HepG2 (cell line): ENCODE data around the gene KRTAP5-6. TPM values are rescaled to one million over a fixed set of nuclear protein-coding genes. Genes with fewer than 3 reads are reported as not detected.

Experiments used
- ATAC-seq: fragments of 200-7000 bp; cut with Tn5 transposase; 3 replicates; pipeline ENCODE4 v1.9.1; 2020; ENCODE audit warnings: mild to moderate bottlenecking, moderate library complexity
- BruUV-seq: library from RNA; stranded (reverse); fragments of 400-500 nt; replicated peaks from 2 replicates; lab custom pipeline; 2021; lab: Mats Ljungman, UMichigan
- CTCF ChIA-PET: fragments of 300-600 bp; formaldehyde crosslinking; extraction: SDS; loops from one replicate; lab custom pipeline; 2021; ENCODE audit warnings: low total read pairs, inconsistent platforms, low intra/inter-chr PET ratio; lab: Yijun Ruan, JAX
- POLR2A ChIA-PET: fragments of 350-600 bp; sonication (Branson Sonifier 250); formaldehyde crosslinking; loops from one replicate; lab custom pipeline; 2020; ENCODE audit warnings: antibody characterized with exemption, inconsistent platforms; lab: Yijun Ruan, JAX
- DNase-seq: peaks from one replicate; pipeline ENCODE4 v3.0.0-alpha.2; 2015; ENCODE audit warnings: low spot score
- FAIRE-seq: peaks from 3 replicates; lab custom pipeline; 2011; peaks lifted over from hg19 to GRCh38; lab: Jason Lieb, UNC
- H2AFZ ChIP-seq: one replicate; pipeline ENCODE4 v1.6.1; 2011; ENCODE audit warnings: low read length, inconsistent platforms
- H3K27ac ChIP-seq: fragments of 300-600 bp; 3 replicates; pipeline ENCODE4 v1.8.0; 2011; ENCODE audit warnings: mixed run types, mild to moderate bottlenecking, mixed read lengths, low read length, inconsistent platforms; ENCODE audit not compliant: insufficient read depth; ENCODE audit errors: extremely low read length
- H3K27me3 ChIP-seq, 2 experiments: fragments of 200-600 bp in 1 of 2; 2 replicates in 1 of 2; 3 replicates in 1 of 2; pipeline versions ENCODE4 v1.6.0 to v1.8.0; 2011; ENCODE audit warnings: low read length in 2 of 2, mild to moderate bottlenecking in 2 of 2, moderate library complexity in 2 of 2, inconsistent platforms in 1 of 2; ENCODE audit not compliant: insufficient read depth in 2 of 2, control insufficient read depth in 1 of 2
- H3K36me3 ChIP-seq, 2 experiments: fragments of 200-600 bp in 1 of 2; replicated peaks in 1 of 2; 2 replicates in 1 of 2; 3 replicates in 1 of 2; pipeline versions ENCODE4 v1.5.1 to v1.8.0; 2011; ENCODE audit warnings: low read length in 2 of 2, inconsistent platforms in 1 of 2; ENCODE audit not compliant: insufficient read depth in 2 of 2, control insufficient read depth in 1 of 2
- H3K4me1 ChIP-seq: 2 replicates; pipeline ENCODE4 v1.5.1; 2012; ENCODE audit warnings: low read length, inconsistent platforms; ENCODE audit not compliant: insufficient read depth
- H3K4me2 ChIP-seq: 2 replicates; pipeline ENCODE4 v1.6.0; 2011; ENCODE audit warnings: low read depth, low read length, inconsistent platforms
- H3K4me3 ChIP-seq, 3 experiments: fragments of 200-600 bp in 1 of 3; sonication (generic), shearing (Covaris generic) in 1 of 3; replicated peaks in 1 of 3; 2 replicates each; pipeline ENCODE4 v1.5.1; 2011 to 2016; ENCODE audit warnings: low read length in 3 of 3, inconsistent platforms in 2 of 3, low read depth in 2 of 3, mild to moderate bottlenecking in 2 of 3, control low read depth in 1 of 3, mixed read lengths in 1 of 3; ENCODE audit not compliant: insufficient read depth in 1 of 3
- H3K79me2 ChIP-seq: one replicate; pipeline ENCODE4 v1.6.1; 2011; ENCODE audit warnings: low read length, inconsistent platforms; ENCODE audit not compliant: insufficient read depth
- H3K9ac ChIP-seq: 2 replicates; pipeline ENCODE4 v1.6.0; 2011; ENCODE audit warnings: mild to moderate bottlenecking, low read depth, low read length, inconsistent platforms; ENCODE audit not compliant: insufficient read depth
- H3K9me3 ChIP-seq: 2 replicates; pipeline ENCODE4 v1.5.1; 2012; ENCODE audit warnings: mild to moderate bottlenecking, low read length
- H4K20me1 ChIP-seq: 2 replicates; pipeline ENCODE4 v1.6.0; 2011; ENCODE audit warnings: inconsistent platforms, mild to moderate bottlenecking, low read length, moderate library complexity; ENCODE audit not compliant: insufficient read depth
- CENPX ChIP-seq: sonication (generic); formaldehyde crosslinking; IDR thresholded peaks from 2 replicates; pipeline ENCODE4 v1.9.0; 2021; ENCODE audit warnings: mild to moderate bottlenecking, missing genetic modification reagents, moderate library complexity
- CHD2 ChIP-seq: IDR thresholded peaks from 2 replicates; pipeline ENCODE4 v1.6.1; 2011; ENCODE audit warnings: low read depth, low read length, improper control_type of control experiment
- CREM ChIP-seq, 2 experiments: sonication (generic) in 1 of 2; formaldehyde crosslinking in 1 of 2; IDR thresholded peaks; 2 replicates each; pipeline versions ENCODE4 v1.4.0 to v1.6.1; 2016 to 2020; ENCODE audit warnings: antibody characterized with exemption in 1 of 2, mild to moderate bottlenecking in 1 of 2, missing genetic modification reagents in 1 of 2
- DR1 ChIP-seq: sonication (generic); formaldehyde crosslinking; IDR thresholded peaks from 2 replicates; pipeline ENCODE4 v1.8.0; 2021; ENCODE audit warnings: mild to moderate bottlenecking, missing genetic modification reagents, inconsistent platforms
- FOXK1 ChIP-seq: sonication (generic); formaldehyde crosslinking; IDR thresholded peaks from 2 replicates; pipeline ENCODE4 v1.4.0; 2020; ENCODE audit warnings: low read depth, missing genetic modification reagents, borderline replicate concordance
- FOXO1 ChIP-seq: sonication (generic); formaldehyde crosslinking; IDR thresholded peaks from 2 replicates; pipeline ENCODE4 v1.4.0; 2020; ENCODE audit warnings: missing genetic modification reagents
- GTF3A ChIP-seq: sonication (generic); formaldehyde crosslinking; conservative IDR thresholded peaks from 2 replicates; pipeline ENCODE4 v1.4.0; 2020; ENCODE audit warnings: mild to moderate bottlenecking, missing genetic modification reagents
- NFE2L1 ChIP-seq: sonication (generic); formaldehyde crosslinking; IDR thresholded peaks from 2 replicates; pipeline ENCODE4 v1.4.0; 2020; ENCODE audit warnings: missing genetic modification reagents, mild to moderate bottlenecking, borderline replicate concordance
- SIX4 ChIP-seq: sonication (generic); formaldehyde crosslinking; IDR thresholded peaks from 2 replicates; pipeline ENCODE4 v1.4.0; 2020; ENCODE audit warnings: missing genetic modification reagents
- ZFP82 ChIP-seq: sonication (generic); formaldehyde crosslinking; IDR thresholded peaks from 2 replicates; pipeline ENCODE4 v1.5.1; 2020; ENCODE audit warnings: mild to moderate bottlenecking, missing genetic modification reagents, borderline replicate concordance
- ZNF615 ChIP-seq: sonication (generic); formaldehyde crosslinking; IDR thresholded peaks from 2 replicates; pipeline ENCODE4 v1.5.0; 2020; ENCODE audit warnings: mild to moderate bottlenecking, missing genetic modification reagents, borderline replicate concordance
- ZSCAN31 ChIP-seq: sonication (generic); formaldehyde crosslinking; IDR thresholded peaks from 2 replicates; pipeline ENCODE4 v1.5.0; 2020; ENCODE audit warnings: low read depth, mild to moderate bottlenecking, missing genetic modification reagents
- WGBS: methylation state at CpG from one replicate; pipeline ENCODE4 v1.1.6; 2017; ENCODE audit warnings: low lambda C conversion rate; 5-methylcytosine and 5-hydroxymethylcytosine counted together
- in situ Hi-C: cut with HindIII; loops from 2 replicates; pipeline ENCODE4 v1.10.0; 2017; ENCODE audit warnings: low pct_unique_long_range_greater_than_20kb; ENCODE audit not compliant: extremely low pct_ligation_motif_present
- intact Hi-C: fragments of 100-400 bp; cut with micrococcal nuclease; formaldehyde crosslinking; loops from one replicate; pipeline ENCODE4 v1.10.0; 2022; ENCODE audit not compliant: unreplicated experiment
- polyA plus RNA-seq, 8 experiments: library from polyadenylated mRNA; depleted of rRNA in 3 of 8; stranded (reverse) in 7 of 8; unstranded in 1 of 8; fragments of >200 nt; fragmentation: Illumina TruSeq in 4 of 8; extraction: Trizol in 4 of 8; gene quantifications; 2 replicates each; pipeline versions ENCODE4 v1.2.1 to v1.2.3, GENCODE V29; 2011 to 2016; ENCODE audit warnings: low read depth in 4 of 8, missing spikeins in 1 of 8, mixed read lengths in 1 of 8; ENCODE audit not compliant: insufficient read depth in 1 of 8
- total RNA-seq, 5 experiments: library from RNA; depleted of rRNA; stranded (reverse); fragments of >200 nt; fragmentation: Illumina TruSeq; extraction: Trizol; gene quantifications; 2 replicates each; pipeline ENCODE4 v1.2.3, GENCODE V29; 2016; ENCODE audit warnings: low read depth in 1 of 5
- TF ChIP-seq, protein P1 (sequence below): sonication (generic); formaldehyde crosslinking; IDR thresholded peaks from 2 replicates; pipeline ENCODE4 v1.8.0; 2023; ENCODE audit warnings: mild to moderate bottlenecking, missing genetic modification reagents
- TF ChIP-seq, protein P2 (sequence below): IDR thresholded peaks from 2 replicates; pipeline ENCODE4 v1.6.1; 2012; ENCODE audit warnings: low read depth, low read length, improper control_type of control experiment

KRTAP5-6 gene
- total and polyA plus RNA-seq, 2 of the 13 experiments (the other 11 are each of a cell fraction or from before 2014, with no cell fraction given), result not detected

DNA sequence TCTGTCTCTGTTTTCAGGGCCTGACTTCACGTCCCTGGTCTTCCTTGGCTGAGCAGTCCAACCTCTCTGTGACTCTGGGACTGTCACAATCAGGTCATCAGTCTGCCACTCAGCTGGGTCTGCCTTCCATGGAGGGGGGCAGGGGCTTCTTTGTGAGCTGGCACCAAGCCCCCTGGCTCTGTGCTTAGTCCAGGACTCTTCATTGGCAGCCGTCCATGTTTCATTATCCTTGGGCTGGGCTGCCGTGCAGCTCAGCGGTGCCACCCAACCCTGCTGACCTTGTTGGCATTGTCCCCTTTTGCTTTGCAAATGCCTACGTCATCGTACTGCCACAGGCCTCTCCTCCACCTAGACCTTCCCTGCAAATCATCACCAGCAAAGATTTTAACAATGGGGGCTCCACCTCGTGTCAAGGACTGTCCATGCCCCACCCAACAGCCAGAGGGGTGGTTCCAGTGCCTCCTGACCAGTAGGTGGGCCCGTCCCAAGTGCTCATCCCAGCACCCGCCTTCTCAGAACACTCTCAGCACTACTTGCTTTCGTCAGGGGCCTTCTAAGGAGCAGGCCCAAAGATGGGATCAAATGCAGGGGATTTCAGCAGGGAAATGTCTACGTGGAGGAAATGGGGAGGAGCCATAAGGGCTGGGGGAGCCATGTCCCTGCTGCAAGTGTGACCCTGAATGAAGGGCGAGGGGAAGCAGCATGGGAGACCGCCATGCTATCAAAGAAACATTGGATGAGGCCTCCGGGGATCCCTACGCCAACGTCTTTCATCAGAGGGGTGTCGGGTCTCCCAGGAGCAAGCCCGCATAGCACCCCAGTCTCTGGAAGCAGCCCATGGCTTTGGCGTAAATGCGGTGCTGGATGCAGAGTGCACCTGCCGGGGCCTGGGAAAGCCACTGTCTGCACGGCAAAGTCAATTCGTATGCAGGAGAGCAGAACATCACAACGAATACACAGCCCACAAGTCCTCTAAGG, 18.2 kb downstream of the KRTAP5-6 start:
- BruUV-seq, result no TSS peak
- WGBS, result 60% methylated on average over 22 of the region's 24 CpGs

DNA sequence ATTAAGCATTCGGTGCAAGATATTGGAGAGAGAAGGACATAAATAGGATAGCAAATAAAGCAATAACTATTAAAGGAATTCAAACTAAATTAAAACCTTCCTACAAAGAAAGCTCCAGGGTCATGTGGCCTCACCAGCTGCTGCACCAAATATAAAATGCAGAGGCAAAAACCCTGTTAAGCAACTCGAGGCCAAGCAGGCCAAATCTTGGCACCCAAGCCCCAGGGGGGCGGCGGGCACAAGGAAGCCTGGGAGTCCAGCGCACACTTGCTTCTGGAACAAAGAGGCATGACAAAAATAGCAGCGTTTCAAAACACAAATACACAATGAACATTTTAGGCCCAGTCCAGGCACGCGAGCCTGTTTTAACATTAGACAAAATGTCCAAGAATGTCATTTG, 20.8 kb downstream of the KRTAP5-6 start:
- no peaks in the 10 kb centered on the region for H3K79me2 ChIP-seq
- POLR2A ChIA-PET, result no interaction called here
- no peaks in the 10 kb centered on the region for H3K9me3 ChIP-seq
- intact Hi-C loops (no loop called here), in situ Hi-C loops (no loop called here)
- H4K20me1 ChIP-seq, result no peaks in the 10 kb centered on the region
- no peaks in the 10 kb centered on the region for H3K4me1 ChIP-seq
- H3K4me3 ChIP-seq, result no peak overlapping the region
- CTCF ChIA-PET, result no interaction called here
- H3K9ac ChIP-seq, result no peak overlapping the region
- WGBS, result 48% methylated on average over 8 of the region's 8 CpGs
- FAIRE-seq, result no peak
- H2AFZ ChIP-seq, result no peak overlapping the region
- H3K27ac ChIP-seq, result no peak overlapping the region
- DNase-seq, result no peak
- H3K27me3 ChIP-seq, result peaks cover 5 to 34% of the 10 kb centered on the region in 2 experiments; a peak in 3 of 5 replicates
- H3K4me2 ChIP-seq, result no peak overlapping the region
- no peak for ATAC-seq
- no TSS peak for BruUV-seq
- no peaks in the 10 kb centered on the region for H3K36me3 ChIP-seq
- TF ChIP-seq CREM (IDR thresholded peaks at IDR 0.05), result no peak
- no peak for TF ChIP-seq CREM (CRISPR knock-in tag; IDR thresholded peaks at IDR 0.05)
- TF ChIP-seq DR1 (CRISPR knock-in tag), result no peak
- TF ChIP-seq, protein P1, sequence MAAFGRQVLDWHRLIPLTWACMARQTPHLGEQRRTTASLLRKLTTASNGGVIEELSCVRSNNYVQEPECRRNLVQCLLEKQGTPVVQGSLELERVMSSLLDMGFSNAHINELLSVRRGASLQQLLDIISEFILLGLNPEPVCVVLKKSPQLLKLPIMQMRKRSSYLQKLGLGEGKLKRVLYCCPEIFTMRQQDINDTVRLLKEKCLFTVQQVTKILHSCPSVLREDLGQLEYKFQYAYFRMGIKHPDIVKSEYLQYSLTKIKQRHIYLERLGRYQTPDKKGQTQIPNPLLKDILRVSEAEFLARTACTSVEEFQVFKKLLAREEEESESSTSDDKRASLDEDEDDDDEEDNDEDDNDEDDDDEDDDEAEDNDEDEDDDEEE (CRISPR knock-in tag), result no peak
- TF ChIP-seq FOXO1 (CRISPR knock-in tag), result no peak
- TF ChIP-seq CENPX, result no peak
- no peak for TF ChIP-seq ZNF615 (CRISPR knock-in tag)
- no peak for TF ChIP-seq FOXK1
- TF ChIP-seq ZFP82 (CRISPR knock-in tag), result no peak
- TF ChIP-seq, protein P2, sequence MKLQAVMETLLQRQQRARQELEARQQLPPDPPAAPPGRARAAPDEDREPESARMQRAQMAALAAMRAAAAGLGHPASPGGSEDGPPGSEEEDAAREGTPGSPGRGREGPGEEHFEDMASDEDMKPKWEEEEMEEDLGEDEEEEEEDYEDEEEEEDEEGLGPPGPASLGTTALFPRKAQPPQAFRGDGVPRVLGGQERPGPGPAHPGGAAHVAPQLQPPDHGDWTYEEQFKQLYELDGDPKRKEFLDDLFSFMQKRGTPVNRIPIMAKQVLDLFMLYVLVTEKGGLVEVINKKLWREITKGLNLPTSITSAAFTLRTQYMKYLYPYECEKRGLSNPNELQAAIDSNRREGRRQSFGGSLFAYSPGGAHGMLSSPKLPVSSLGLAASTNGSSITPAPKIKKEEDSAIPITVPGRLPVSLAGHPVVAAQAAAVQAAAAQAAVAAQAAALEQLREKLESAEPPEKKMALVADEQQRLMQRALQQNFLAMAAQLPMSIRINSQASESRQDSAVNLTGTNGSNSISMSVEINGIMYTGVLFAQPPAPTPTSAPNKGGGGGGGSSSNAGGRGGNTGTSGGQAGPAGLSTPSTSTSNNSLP, result no peak
- no peak for TF ChIP-seq ZSCAN31 (CRISPR knock-in tag)
- TF ChIP-seq SIX4, result no peak

More for the DNA sequence above, 18.2 kb downstream of the KRTAP5-6 start:
- Histone ChIP-seq H3K9ac (no peak overlapping the region), H3K9me3 (no peaks in the 10 kb centered on the region), H3K4me1 (no peaks in the 10 kb centered on the region), H4K20me1 (no peaks in the 10 kb centered on the region), H3K36me3 (no peaks in the 10 kb centered on the region), H3K27ac (no peak overlapping the region), H3K4me3 (no peak overlapping the region), H2AFZ (no peak overlapping the region), H3K27me3 (peaks cover 5 to 31% of the 10 kb centered on the region in 2 experiments; a peak in 3 of 5 replicates), H3K4me2 (no peak overlapping the region), H3K79me2 (no peaks in the 10 kb centered on the region)
- intact Hi-C loops (no loop called here), in situ Hi-C loops (no loop called here)
- POLR2A ChIA-PET, result interaction anchor here (0.5 kb wide), 1 partner anchor 10 kb away, joined by 4 read pairs; no protein-coding TSS in a partner anchor
- DNase-seq, result no peak
- CTCF ChIA-PET, result no interaction called here
- no peak for TF ChIP-seq CHD2
- TF ChIP-seq NFE2L1 (CRISPR knock-in tag), result no peak
- TF ChIP-seq GTF3A (CRISPR knock-in tag), result no peak
- FAIRE-seq, result no peak
- ATAC-seq, result no peak
